HG03103 (cell line): ENCODE measurements around the gene RAI1.
A peak's percentile ranks its signal among the peaks of the same experiment; 100 is the strongest.

Source experiments
- ATAC-seq: cut with Tn5 transposase; IDR thresholded peaks from one replicate; pipeline ENCODE4 v1.9.1; 2021; ENCODE audit warnings: low read depth; ENCODE audit not compliant: unreplicated experiment

The RAI1 gene

DNA sequence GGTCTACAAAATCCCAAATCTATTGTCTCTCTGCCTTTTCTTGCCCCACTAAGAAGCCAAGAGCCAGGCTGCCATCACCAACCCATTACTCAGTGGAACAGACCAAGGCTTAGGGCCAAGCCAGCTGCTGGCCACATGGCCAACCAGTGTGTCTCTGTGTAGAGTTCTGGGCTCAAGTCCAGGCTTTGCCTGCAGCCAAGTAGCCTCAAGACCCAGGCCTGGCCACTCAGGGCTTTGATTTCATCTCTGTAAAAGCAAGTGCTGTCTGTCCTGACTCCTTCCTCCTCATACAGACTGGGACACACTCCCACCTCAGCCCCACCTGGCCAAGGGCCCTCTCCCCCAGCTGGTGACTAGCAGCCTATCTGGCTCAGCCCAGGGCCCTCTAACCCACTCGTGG, 140.9 kb downstream of the RAI1 start:
- ATAC-seq: no peak

DNA sequence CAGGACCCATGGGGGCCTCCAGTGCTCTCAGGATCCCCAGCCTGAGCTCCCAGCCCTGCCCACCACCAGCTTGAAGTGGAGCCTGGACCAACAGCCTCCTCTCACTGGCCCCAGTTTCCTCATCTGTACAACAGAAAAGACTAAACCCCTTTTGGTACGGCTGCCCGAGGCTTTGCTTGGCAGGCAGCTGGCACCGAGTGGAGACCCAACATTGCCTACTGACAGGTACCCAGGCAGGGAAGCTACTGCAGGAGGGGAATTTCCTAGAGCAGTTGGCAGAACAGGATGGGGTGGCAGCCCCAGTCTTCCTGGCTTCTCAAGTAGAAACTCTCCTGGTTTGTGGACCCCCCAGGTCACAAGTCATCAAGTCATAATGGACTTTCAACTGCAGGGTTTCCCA, 141.4 kb downstream of the RAI1 start:
- ATAC-seq: no peak

DNA sequence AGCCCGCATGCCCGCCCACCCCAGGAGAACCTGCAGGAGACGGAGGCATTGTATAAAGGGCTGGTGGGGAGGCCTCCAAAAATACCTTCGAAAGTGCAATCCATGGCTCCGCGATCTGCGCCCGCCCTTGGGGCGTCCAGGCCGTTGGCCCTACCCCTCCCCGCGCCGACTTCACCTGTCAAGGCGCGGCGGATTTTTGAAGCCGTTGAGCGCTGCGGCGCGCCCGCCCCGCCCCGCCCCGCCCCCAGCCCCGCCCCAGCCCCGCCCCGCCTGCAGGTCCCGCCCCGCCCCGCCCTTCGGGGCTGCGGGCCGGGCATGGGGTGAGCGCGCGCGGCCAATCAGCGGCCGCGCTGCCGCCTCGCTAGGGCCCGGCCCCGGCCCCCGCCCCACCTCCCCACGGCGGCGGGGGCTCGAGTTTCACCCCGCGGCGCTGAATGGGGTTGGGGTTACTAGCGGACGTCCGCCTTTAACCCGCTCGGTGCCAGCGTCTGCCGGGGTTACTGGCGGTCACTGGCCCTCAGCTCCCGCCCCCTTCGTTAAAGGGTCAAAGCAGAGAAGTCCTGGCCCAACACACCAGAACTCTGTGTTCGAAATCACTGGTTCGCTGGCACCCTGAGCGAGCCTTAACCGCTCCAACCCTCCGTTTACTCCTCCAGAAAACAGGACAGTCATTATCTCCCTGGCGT, 142.3 kb downstream of the RAI1 start:
- ATAC-seq: peak; percentile 64

DNA sequence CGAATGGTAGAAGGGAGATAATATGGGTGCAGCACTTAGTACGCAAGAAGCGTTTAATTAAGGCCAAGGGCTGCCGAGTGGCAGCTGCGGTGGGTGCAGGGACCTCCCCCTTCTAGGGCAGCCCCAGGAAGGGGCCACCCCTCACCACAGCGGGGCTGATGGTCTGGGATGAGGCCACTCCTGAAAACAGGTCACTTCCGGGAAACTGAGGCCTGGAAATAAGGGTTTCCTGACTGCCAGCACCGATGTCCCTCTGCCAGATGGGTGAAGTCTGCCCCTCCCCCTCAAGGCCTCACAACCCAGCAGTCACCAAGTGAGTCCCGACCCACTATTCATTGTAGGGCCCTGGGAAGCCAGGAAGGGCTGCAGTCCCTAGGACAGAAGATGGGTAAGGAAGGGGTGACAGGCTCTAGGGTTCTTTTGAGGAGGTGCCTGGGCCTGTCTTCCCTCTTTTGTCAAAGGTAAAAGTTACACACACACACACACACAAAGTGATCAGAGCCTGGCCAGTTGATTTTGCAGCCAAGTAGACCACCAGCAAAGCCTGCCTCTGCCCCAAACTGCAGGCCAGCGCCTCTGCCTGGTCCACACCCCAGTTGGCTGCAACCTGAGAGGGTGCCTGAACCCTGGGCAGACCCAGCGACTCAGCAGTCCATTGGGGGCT, 143.0 kb downstream of the RAI1 start:
- no peak for ATAC-seq

DNA sequence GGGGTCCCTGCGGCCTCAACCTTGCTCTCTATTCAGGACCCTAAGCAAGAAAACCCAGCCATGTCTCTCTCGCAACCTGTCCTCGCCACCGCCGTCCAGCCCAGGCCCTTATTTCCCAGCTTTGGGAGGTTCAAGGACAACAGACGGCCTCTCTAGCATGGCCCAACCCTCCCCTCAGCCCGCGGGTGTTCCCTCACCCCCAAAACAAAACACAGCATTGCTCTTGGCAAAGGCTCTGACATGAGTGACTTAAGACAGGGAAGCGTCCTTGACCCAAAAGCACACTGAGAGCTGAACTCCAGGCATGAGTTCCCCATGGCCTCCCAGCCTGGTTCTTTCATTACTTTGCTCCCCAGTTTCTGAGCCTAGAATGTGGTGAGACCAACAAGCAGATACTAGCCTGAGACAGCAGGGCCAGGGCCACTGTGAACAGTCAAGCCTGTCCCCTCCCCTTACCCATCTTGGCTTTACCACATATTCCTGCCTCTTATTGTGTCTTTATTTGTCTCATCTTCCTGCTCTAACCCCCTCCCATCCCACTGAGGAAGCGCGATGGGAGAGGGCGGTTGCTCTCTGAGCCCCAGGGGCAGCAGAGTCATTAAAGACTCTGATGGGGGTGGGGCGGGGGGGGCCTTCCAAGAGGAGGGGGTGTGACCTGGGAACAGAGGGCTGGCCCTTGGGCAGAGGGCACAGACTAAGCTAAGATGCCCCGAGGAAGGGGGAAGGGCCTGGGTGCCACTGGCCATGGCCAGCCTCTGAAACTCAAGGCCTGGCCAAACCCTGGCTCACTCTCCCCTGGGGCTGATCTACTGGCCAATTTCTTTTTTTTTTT, 143.7 kb downstream of the RAI1 start:
- no peak for ATAC-seq

DNA sequence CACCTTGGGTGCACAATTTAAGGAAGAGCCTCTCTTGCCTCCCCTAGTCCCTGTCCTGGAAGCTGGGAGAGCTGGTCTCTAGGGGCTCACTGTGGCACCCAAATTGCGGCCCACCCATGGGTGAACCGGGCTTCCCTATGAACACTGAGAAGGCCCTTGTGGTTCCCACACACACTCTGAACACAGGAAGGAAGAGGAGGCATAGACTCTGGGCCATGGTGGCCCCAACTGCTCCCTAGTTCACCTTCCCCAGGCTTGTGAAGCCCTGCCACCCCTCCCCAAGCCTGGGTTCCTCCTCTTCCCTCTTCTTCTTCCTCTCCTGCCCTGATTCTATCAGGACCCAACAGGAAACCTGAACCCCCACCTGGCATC, 145.1 kb downstream of the RAI1 start:
- ATAC-seq: no peak

DNA sequence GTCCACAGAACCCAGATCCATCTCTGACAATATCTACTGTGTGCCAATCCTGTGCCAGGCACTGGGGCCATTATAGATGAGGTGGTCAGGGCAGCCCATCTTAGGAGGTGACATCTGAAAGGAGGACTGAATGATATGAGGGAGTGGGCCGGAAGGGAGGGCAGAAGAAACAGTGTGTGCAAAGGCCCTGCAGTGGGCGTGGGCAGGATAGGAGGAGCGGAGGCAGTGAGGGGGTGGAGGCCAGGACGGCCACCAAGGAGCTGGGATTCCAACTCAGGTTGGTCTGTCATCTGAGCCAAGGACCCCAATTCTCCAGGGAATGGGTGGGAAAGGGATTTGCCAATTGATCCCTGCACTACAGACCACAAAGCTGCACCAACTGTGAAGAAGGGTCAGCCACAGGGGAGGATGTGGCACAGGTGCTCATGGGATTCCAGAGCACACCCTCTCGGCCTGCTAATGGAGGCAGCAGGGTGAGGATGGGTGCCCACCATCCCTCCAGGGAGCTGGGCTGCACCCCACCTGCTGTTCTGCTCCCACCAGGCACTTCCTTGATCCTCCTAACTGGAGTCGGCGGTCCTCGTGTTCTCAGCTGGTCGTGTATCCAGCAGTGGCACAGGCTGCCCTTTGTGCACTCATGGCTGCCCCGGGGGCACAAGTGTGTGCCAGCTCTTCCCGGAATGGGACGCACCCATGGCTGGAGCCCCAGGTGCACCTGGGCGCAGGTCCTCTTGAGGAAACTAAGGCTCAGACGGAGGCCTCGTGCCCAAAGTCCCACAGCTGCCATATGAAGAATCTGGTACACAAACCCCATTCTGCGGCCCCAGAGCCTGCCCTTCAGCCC, 145.9 kb downstream of the RAI1 start:
- ATAC-seq: no peak

DNA sequence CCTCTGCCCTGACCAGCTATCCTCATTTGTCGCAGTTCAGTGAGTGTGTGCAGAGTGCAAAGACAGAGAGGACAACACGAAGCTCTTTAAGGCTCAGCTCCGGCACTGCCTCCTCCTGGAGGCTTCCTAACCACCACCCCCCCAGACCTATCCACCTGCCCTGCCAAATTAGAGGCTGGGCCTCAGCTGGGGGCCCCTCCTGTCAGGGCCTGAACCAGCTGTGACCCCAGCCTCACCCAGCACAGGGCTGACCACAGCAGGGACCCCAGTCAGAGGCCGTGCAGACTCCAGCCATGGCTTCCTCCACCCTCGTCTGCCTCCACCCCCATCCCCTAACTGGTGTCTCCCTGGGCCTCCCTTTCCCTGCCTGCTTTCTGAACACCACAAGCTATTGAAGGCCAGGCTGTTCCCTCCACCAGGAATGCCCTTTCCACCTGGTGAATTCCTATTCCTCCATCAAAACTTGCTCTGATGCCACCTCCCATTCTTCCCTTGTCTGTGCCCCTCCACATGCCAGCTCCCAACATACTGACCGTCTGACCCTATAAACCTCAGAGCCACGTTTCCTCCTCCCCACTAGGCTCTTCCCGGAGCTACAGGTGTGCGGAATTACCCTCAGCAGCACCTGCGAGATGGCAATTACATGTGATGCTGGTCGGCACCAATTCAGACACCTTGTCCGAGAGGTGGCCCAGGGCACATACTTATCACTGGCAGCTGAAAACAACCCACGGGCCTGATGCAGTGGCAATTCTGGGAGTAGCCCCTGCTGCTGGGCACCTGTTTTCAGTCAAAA, 146.8 kb downstream of the RAI1 start:
- no peak for ATAC-seq

DNA sequence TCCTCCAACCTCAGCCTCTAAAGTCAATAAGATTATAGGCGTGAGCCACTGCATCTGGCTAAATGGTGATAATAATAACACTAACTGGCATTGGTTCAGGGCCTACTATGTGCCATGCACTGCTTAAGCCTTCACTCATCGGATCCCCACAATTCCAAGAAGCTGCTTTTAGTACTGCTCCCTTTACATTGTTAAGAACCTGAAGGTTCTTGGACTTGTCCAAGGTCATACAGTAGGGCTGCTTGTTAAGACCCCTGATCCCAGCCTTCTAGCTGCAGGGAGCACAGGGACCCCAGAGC, 149.0 kb downstream of the RAI1 start:
- no peak for ATAC-seq

DNA sequence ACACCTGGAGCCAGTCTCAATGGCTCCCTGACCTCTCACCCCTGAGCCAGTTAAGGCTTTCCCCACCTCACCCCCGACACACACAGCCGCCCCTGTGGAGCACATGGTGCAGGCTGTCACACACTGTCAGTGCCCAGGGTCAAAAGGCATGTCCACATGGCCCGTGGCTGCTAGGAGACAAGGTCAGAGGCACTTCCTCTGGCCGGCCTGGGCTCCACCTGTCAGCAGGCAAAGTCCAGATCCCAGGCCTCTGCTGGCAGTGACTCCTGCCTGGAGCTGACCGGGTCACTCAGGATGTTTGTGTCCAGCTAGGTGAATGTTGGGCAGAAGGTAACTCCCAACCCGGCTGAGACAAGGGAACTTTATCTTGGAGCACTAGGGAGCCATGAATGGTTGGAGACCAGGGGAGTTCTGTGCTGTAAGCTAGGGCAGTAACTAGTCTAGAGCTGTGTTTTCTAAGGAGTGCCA, 149.5 kb downstream of the RAI1 start:
- ATAC-seq: no peak

DNA sequence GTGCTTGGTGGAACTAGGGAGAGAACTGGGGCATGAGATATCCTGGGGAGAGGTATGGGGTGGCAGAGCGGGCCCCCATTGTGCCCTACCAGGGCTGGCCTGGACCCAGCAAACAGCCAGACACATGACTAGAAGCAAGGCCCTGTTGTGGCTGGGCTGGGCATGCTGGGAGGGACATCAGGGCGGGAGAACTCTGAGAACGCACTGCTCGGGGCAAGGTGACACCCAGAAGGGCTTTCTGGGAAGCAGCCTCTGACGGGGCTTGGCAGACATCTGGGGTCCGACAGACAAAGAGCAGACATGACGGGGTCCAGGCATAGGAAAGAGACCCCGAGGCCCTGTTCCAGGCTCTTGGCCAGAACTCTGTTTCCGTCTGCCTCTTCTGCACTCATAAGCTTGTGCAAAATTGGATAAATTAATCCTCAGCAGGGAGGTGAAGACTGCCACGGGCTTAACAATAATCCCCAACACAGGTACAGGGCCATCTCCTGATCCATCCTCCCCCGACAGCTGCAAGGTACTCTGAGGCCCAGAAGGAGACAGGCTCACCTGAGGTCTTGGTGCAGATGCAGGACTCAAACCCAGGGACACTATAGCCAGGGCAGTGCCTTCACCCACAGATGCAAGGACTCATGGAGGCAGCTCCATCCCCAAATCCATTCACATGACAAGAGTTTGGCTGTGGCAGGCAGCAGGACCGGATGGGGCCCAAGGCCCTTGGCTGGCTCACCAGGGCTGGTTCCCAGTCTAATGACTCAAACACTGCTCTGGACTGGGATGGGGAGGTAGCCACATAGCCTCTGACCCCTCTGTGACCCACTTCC, 150.2 kb downstream of the RAI1 start:
- no peak for ATAC-seq

DNA sequence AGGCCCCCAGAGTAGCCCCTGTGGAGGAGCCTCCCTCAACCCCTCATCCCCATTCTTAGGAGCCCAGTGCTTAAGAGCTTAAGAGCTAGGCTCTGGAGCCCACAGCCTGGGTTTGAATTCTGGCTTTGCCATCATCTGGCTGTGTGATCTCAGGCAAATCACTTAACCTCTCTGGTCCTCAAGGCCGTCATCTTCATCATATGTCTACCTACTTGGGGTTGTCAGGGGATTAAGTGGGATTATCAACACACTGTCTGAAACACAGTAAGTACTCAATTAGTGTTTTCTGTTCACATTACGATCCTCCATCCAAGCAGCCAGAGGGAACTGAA, 150.7 kb downstream of the RAI1 start:
- no peak for ATAC-seq

DNA sequence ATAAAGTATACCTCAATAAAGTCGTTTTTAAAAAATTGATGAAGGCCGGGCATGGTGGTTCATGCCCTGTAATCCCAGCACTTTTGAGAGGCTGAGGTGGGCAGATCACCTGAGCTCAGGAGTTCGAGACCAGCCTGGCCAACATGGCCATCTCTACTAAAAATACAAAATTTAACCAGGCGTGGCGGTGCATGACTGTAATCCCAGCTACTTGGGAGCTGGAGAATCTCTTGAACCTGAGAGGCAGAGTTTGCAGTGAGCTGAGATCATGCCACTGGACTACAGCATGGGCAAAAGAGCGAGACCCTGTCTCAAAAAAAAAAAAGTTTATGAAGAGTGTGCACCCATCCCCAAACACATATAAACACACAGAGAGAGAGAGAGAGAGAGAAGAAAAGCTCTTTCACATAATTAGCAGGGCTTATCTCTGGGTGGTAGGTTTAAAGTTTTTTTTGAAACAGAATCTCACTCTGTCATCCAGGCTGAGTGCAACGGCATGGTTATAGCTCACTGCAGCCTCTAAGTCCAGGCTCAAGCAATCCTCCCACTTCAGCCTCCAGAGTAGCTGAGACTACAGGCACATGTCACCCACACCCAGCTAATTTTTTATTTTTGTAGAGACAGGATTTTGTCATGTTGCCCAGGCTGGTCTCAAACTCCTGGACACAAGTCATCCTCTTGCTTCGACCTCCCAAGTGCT, 152.6 kb downstream of the RAI1 start:
- no peak for ATAC-seq

DNA sequence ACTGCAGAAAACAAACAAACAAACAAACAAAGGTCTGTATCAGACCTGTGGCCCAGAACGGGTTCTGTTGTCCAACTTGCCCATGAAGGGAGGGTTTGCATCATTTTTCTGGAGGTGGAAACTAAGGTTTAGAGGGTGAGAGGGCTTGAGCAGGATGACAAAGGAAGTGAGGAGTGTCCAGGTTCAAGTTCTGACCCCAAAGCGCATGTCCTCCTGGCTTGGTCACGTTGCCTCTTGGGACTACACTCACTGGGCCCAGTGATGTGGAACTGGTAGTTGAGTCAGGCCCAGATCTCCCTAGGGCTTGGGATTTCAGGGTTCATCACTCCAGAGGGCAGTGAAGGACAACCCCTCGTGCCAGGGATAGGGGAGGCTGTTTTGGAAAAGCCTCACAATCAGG, 153.7 kb downstream of the RAI1 start:
- no peak for ATAC-seq

DNA sequence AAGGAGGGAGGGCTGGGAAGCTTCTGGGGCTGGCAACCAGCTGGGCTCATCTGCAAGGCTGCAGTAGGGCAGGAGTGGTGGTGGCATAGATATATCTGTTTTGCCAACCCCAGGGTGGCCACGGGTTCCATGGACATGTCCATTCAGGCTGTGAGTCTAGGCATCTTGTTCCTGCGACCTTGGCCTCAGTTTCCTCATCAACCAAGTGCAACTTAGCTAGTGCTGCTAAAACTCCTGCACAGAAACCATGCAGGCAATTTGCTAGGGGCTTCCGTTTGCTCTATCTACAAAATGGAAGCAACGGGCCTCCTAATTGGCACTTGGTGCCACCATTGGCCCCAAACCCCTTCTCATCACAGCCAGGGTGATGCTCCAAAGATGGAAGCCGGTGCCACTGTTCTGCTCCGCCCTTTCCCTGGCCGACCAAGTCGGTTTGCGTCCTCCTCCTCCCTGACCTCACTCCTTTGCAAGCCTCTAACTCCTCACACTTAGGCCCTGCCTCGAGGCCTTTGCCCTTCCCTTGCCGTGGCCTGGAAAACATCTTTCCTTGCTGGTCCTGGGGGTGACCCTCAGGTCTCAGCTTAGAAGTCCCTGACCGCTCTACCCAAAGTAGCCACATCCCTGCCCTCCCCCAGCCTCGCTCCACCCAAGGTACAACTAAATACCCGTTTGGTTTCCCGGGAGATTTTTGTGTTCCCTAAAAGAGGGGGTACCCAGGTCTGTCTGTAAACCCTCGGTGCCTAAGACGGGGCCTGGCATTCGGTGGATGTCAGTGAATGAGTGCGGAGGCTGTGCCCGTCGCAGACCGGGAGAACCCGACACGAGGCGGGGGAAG, 154.4 kb downstream of the RAI1 start:
- no peak for ATAC-seq

DNA sequence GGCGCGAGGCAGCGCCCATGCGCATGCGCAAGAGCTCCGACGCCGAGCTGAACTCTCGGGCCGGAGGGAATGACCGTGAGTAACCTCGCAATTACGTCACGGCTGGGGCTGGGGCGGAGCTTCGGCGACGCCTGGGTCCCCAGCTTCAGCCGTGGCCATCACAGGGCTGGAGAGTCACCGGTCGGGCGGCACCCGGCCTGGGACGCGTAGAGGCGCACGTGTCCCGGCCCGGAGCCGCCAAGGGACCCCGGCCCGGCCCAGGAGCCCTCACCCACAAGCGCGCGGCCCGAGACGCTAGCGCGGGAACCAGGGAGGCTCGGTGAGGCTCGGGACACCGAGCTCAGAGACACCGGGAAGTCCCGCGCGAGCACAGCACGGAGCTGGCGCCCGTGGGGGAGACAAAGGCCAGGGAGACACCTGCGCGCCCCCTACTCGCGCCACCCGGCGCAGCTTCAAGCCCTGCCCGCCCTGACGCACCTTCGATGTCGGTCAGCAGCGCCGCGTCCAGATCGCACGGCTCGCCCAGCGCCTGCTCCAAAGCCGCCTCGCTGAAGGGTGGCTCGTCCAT, 155.1 kb downstream of the RAI1 start:
- ATAC-seq: peak; percentile 47

DNA sequence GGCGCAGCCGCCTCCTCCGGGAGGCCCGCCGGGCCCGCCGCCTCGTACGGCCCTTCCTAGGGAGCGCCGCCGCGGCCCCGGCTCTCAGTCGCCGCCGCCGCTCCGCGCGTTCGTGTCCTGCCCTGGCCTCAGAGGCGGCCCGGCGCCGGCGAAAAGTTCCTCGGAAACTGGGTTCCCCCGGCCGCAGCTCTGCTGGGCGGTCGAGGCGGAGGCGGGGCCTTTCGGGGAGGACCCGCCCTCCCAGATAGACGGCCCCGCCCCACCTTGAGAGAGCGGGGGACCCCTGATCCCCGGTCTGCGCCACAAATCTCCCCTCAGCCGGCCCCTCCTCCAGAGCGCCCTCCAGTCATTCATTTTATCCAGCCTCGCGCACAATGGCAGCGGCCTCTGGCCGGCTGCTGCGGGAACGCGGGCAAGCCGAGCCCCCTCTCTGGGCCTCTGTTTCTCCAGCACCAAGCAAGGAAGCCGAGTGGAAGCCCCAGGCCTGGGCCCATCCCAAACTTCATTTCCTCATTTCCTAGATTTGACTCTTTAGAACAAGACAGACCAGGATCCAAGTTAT, 155.6 kb downstream of the RAI1 start, which contains the start of gene SREBF1:
Gene SREBF1 (minus strand): TSS at position 169 of the 562 bp plus-strand sequence. CDS start 169 bp downstream, outside the sequence.
- peak; percentile 38 for ATAC-seq
